Osteoblast (primary cell): Measurements from ENCODE around the gene CD19. TPM values are rescaled to one million over a fixed set of nuclear protein-coding genes. Genes with fewer than 3 reads are reported as not detected.

Experiments
- DNase-seq: peaks from one replicate; pipeline ENCODE4 v3.0.0; 2011; ENCODE audit warnings: low spot score, mixed read lengths; ENCODE audit not compliant: insufficient read length; ENCODE audit errors: missing footprints
- H2AFZ ChIP-seq: 2 replicates; pipeline ENCODE4 v1.6.0; 2011; ENCODE audit warnings: mild to moderate bottlenecking, low read length
- H3K27ac ChIP-seq: 2 replicates; pipeline ENCODE4 v1.5.1; 2011; ENCODE audit warnings: mild to moderate bottlenecking, low read depth, low read length, moderate library complexity
- H3K27me3 ChIP-seq: 2 replicates; pipeline ENCODE4 v1.6.0; 2012; ENCODE audit warnings: mild to moderate bottlenecking, control low read depth, inconsistent platforms, low read length, moderate library complexity; ENCODE audit not compliant: insufficient read depth
- H3K36me3 ChIP-seq: 2 replicates; pipeline ENCODE4 v1.5.1; 2011; ENCODE audit warnings: mild to moderate bottlenecking, low read length, control low read depth, moderate library complexity; ENCODE audit not compliant: insufficient read depth
- H3K4me1 ChIP-seq: 2 replicates; pipeline ENCODE4 v1.5.1; 2011; ENCODE audit warnings: mild to moderate bottlenecking, low read length, control low read depth, moderate library complexity; ENCODE audit not compliant: insufficient read depth
- H3K4me2 ChIP-seq: 2 replicates; pipeline ENCODE4 v1.6.0; 2011; ENCODE audit warnings: mild to moderate bottlenecking, low read length; ENCODE audit not compliant: insufficient read depth
- H3K4me3 ChIP-seq: fragments of 200-600 bp; sonication (generic); 3 replicates; pipeline ENCODE4 v1.5.1; 2012; ENCODE audit warnings: mild to moderate bottlenecking, low read length, inconsistent platforms; ENCODE audit not compliant: insufficient read depth
- H3K79me2 ChIP-seq: 2 replicates; pipeline ENCODE4 v1.6.0; 2012; ENCODE audit warnings: mild to moderate bottlenecking, low read length, control low read depth, inconsistent platforms; ENCODE audit not compliant: insufficient read depth
- H3K9me3 ChIP-seq: 2 replicates; pipeline ENCODE4 v1.5.1; 2011; ENCODE audit warnings: low read depth, low read length, control low read depth
- H4K20me1 ChIP-seq: 2 replicates; pipeline ENCODE4 v1.6.0; 2012; ENCODE audit warnings: mild to moderate bottlenecking, low read length, control low read depth; ENCODE audit not compliant: insufficient read depth
- total RNA-seq: library from RNA; depleted of rRNA; stranded (reverse); fragments of >200 nt; gene quantifications from 2 replicates; pipeline ENCODE4 v1.2.3, GENCODE V29; 2012
- TF ChIP-seq, protein P1 (sequence below): IDR thresholded peaks from 2 replicates; pipeline ENCODE4 v1.5.1; 2011; ENCODE audit warnings: mild to moderate bottlenecking, low read depth, low read length, moderate library complexity; ENCODE audit errors: extremely low read depth

The CD19 gene
- total RNA-seq, 1 donor, result not detected

DNA sequence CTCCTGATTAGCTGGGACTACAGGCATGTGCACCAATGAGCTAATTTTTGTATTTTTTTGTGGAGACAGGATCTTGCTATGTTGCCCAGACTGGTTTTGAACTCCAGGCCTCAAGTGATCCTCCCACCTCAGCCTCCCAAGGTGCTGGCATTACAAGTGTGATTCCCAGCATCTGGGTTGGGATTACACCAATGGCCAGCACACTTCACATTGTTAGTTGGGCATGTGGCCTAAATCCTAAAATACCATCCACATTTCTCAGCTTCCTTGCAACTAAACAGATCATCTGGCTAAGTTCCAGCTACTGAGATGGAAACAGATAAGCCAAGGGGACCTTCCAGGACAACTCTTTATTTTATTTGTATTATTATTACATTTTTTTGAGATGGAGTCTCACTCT lies 16.6 kb upstream of the CD19 start:
- Histone ChIP-seq H3K4me3 (no peak overlapping the region), H3K4me2 (no peak overlapping the region), H3K36me3 (peaks cover 27% of the 10 kb centered on the region), H3K79me2 (no peaks in the 10 kb centered on the region), H3K4me1 (no peaks in the 10 kb centered on the region), H3K27ac (no peak overlapping the region), H3K9me3 (no peaks in the 10 kb centered on the region), H4K20me1 (no peaks in the 10 kb centered on the region), H3K27me3 (no peaks in the 10 kb centered on the region), H2AFZ (no peak overlapping the region)
- TF ChIP-seq, protein P1, sequence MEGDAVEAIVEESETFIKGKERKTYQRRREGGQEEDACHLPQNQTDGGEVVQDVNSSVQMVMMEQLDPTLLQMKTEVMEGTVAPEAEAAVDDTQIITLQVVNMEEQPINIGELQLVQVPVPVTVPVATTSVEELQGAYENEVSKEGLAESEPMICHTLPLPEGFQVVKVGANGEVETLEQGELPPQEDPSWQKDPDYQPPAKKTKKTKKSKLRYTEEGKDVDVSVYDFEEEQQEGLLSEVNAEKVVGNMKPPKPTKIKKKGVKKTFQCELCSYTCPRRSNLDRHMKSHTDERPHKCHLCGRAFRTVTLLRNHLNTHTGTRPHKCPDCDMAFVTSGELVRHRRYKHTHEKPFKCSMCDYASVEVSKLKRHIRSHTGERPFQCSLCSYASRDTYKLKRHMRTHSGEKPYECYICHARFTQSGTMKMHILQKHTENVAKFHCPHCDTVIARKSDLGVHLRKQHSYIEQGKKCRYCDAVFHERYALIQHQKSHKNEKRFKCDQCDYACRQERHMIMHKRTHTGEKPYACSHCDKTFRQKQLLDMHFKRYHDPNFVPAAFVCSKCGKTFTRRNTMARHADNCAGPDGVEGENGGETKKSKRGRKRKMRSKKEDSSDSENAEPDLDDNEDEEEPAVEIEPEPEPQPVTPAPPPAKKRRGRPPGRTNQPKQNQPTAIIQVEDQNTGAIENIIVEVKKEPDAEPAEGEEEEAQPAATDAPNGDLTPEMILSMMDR, result no peak
- DNase-seq, result peak; percentile 87

DNA sequence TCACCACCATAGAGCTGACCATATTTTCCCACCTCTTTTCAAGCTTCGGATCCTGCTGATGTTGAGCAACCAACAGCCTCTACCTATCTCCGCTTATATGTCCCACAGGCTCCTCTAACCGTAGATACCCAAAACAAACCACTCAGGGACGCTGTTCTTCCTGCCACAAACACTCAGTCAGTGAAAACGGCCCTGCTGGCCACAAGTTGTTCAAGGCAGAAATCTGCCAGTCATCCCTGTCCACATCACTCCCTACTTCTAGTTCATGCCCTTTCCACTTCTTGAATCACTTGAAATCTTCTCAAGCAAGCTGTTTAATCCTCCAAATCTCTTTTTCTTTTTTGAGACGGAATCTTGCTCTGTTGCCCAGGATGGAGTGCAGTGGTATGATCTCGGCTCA lies 14.7 kb upstream of the CD19 start:
- DNase-seq, result peak; percentile 35
- Histone ChIP-seq H3K27ac (no peak overlapping the region), H3K4me2 (no peak overlapping the region), H3K27me3 (no peaks in the 10 kb centered on the region), H3K36me3 (peaks cover 27% of the 10 kb centered on the region), H3K9me3 (no peaks in the 10 kb centered on the region), H3K4me1 (no peaks in the 10 kb centered on the region), H3K79me2 (no peaks in the 10 kb centered on the region), H3K4me3 (no peak overlapping the region), H4K20me1 (no peaks in the 10 kb centered on the region), H2AFZ (no peak overlapping the region)
- TF ChIP-seq, protein P1, result no peak

DNA sequence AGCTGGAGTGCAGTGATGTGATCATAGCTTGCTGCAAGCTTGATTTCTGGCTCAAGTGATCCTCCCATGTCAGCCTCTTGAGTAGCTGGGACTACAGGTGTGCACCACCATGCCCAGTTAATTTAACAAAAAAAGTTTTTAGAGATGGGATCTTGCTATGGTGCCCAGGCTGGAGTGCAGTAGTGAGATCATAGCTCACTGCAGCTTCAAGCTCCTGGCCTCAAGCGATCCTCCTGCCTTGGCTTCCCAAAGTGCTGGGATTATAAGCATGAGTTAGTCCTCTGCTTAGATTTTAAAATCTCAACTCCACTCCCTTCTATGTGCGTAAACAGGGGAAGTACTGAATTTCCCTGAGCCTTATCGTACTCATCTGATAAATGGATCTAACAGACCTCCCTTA lies 13.1 kb upstream of the CD19 start:
- H3K36me3 ChIP-seq, result peaks cover 27% of the 10 kb centered on the region
- TF ChIP-seq, protein P1, result no peak

DNA sequence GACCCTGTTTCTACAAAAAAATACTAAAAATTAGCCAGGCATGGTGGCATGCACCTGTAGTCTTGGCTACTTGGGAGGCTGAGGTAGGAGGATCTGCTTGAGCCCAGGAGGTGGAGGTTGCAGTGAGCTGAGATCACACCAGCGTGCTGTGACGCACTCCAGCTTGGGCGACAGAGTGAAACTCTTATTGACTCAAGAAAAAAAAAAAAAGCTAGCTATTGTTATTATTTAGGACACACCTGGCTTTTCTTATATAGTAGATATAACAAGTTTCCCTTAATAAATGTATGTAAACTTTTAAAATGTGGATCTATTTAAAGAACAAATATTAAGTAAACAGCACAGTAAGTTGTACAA lies 8.6 kb upstream of the CD19 start:
- Histone ChIP-seq H4K20me1 (no peaks in the 10 kb centered on the region), H3K36me3 (peaks cover 13% of the 10 kb centered on the region), H3K4me1 (peaks cover 10% of the 10 kb centered on the region), H3K4me2 (no peak overlapping the region), H3K4me3 (no peak overlapping the region), H3K79me2 (peaks cover 4% of the 10 kb centered on the region), H3K27me3 (no peaks in the 10 kb centered on the region), H2AFZ (no peak overlapping the region), H3K27ac (no peak overlapping the region), H3K9me3 (no peaks in the 10 kb centered on the region)
- TF ChIP-seq, protein P1, result no peak
- no peak for DNase-seq

More for the DNA sequence above, 13.1 kb upstream of the CD19 start:
- H4K20me1 ChIP-seq, result no peaks in the 10 kb centered on the region
- no peaks in the 10 kb centered on the region for H3K27me3 ChIP-seq
- H3K79me2 ChIP-seq, result no peaks in the 10 kb centered on the region
- no peak overlapping the region for H2AFZ ChIP-seq
- DNase-seq, result no peak
- no peaks in the 10 kb centered on the region for H3K9me3 ChIP-seq
- H3K27ac ChIP-seq, result no peak overlapping the region
- no peak overlapping the region for H3K4me3 ChIP-seq
- H3K4me1 ChIP-seq, result no peaks in the 10 kb centered on the region
- no peak overlapping the region for H3K4me2 ChIP-seq
